Lung (tissue), 12 donors: ENCODE data around the gene ADGRG4. TPM values are rescaled to one million over a fixed set of nuclear protein-coding genes. Genes with fewer than 3 reads are reported as not detected.

Source experiments
- ATAC-seq: fragments of 200-7000 bp; cut with Tn5 transposase; one replicate; pipeline ENCODE4 v1.9.1; 2020; ENCODE audit warnings: moderate number of reproducible peaks; ENCODE audit not compliant: insufficient read depth, low FRiP score
- DNase-seq, 3 donors: peaks; one replicate each; pipeline ENCODE4 v3.0.0-alpha.2; 2013 to 2017
- H3K27ac ChIP-seq, 2 donors: one replicate each; pipeline ENCODE4 v1.5.1; 2013; ENCODE audit warnings: mild to moderate bottlenecking in 2 of 2, moderate library complexity in 2 of 2, control low read depth in 1 of 2, inconsistent platforms in 1 of 2, low read depth in 1 of 2, low read length in 1 of 2
- H3K27me3 ChIP-seq, 3 donors: one replicate each; pipeline ENCODE4 v1.5.1; 2013; ENCODE audit warnings: low read length in 2 of 3; ENCODE audit not compliant: control insufficient read depth in 3 of 3, insufficient read depth in 3 of 3
- H3K36me3 ChIP-seq, 4 donors: one replicate each; pipeline ENCODE4 v1.5.1; 2013; ENCODE audit warnings: low read length in 4 of 4, mild to moderate bottlenecking in 1 of 4, moderate library complexity in 1 of 4; ENCODE audit not compliant: control insufficient read depth in 4 of 4, insufficient read depth in 4 of 4
- H3K4me1 ChIP-seq, 5 donors: one replicate each; pipeline ENCODE4 v1.5.1; 2013; ENCODE audit warnings: low read length in 5 of 5, mild to moderate bottlenecking in 2 of 5, moderate library complexity in 1 of 5; ENCODE audit not compliant: control insufficient read depth in 5 of 5, insufficient read depth in 5 of 5
- H3K4me3 ChIP-seq: one replicate; pipeline ENCODE4 v1.5.1; 2013; ENCODE audit warnings: mild to moderate bottlenecking, control low read depth, moderate library complexity
- H3K9ac ChIP-seq, 2 donors: one replicate each; pipeline ENCODE4 v1.5.1; 2013; ENCODE audit warnings: low read length in 2 of 2, control low read depth in 1 of 2; ENCODE audit not compliant: insufficient read depth in 1 of 2
- H3K9me3 ChIP-seq, 4 donors: one replicate each; pipeline ENCODE4 v1.5.1; 2013; ENCODE audit warnings: low read length in 3 of 4, mild to moderate bottlenecking in 1 of 4, moderate library complexity in 1 of 4; ENCODE audit not compliant: control insufficient read depth in 4 of 4, insufficient read depth in 3 of 4
- WGBS, 2 donors: extraction: QIAGEN DNeasy Blood & Tissue Kit; methylation state at CpG; one replicate each; pipeline ENCODE4 v1.1.7; 2013; 5-methylcytosine and 5-hydroxymethylcytosine counted together
- polyA plus RNA-seq, 2 donors: library from polyadenylated mRNA; stranded (reverse); fragments of 200-250 nt; gene quantifications; one replicate each; pipeline ENCODE4 v1.2.1, GENCODE V29; 2013
- total RNA-seq, 2 donors: library from RNA; depleted of rRNA in 1 of 2; stranded (reverse); fragments of >200 nt in 1 of 2; gene quantifications; one replicate each; pipeline ENCODE4 v1.2.1, GENCODE V29; 2014 to 2021
- TF ChIP-seq, protein P1 (sequence below): IDR thresholded peaks from 2 replicates; pipeline ENCODE4 v1.5.1; 2012; ENCODE audit warnings: mild to moderate bottlenecking; ENCODE audit errors: control extremely low read depth, extremely low read depth
- donor health status: control.
- donor health status: control.
- donor health status: Bipolar disorder and iron deficiency.
- donor health status: healthy.
- donor health status: DM: yes; HTN: yes; CAD: no.

Gene ADGRG4
- total and polyA plus RNA-seq, 4 donors: 0.03 to 0.06 TPM; not detected in 2

DNA sequence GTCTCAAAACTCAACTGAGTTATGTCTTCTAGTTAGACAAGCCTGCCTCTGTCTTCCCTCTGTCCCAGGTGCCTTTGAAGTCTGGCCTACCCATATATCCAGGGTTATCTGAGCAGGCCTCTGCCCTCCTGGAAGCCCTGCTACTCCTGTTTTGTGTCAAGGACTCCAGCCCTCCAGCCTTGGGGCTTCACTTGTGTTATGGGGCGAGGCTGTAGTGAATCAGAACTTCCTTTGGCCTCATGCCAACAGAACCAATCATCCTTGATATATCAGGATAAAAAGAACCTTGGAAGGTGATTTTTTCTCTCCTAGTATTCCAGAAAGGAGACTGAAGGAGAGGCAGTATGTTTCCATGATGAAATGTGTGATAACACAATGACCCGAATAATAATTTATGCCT lies 8.9 kb upstream of the ADGRG4 start:
- Histone ChIP-seq H3K9ac (no peak overlapping the region), H3K27me3 (peaks cover 0 to 5% (median 3%) of the 10 kb centered on the region in 3 donors), H3K4me3 (no peak overlapping the region), H3K9me3 (peaks cover 0 to 1% (median 0%) of the 10 kb centered on the region in 4 donors), H3K27ac (no peak overlapping the region), H3K4me1 (no peaks in the 10 kb centered on the region), H3K36me3 (no peaks in the 10 kb centered on the region)
- ATAC-seq (no peak), DNase-seq (no peak)
- TF ChIP-seq, protein P1, sequence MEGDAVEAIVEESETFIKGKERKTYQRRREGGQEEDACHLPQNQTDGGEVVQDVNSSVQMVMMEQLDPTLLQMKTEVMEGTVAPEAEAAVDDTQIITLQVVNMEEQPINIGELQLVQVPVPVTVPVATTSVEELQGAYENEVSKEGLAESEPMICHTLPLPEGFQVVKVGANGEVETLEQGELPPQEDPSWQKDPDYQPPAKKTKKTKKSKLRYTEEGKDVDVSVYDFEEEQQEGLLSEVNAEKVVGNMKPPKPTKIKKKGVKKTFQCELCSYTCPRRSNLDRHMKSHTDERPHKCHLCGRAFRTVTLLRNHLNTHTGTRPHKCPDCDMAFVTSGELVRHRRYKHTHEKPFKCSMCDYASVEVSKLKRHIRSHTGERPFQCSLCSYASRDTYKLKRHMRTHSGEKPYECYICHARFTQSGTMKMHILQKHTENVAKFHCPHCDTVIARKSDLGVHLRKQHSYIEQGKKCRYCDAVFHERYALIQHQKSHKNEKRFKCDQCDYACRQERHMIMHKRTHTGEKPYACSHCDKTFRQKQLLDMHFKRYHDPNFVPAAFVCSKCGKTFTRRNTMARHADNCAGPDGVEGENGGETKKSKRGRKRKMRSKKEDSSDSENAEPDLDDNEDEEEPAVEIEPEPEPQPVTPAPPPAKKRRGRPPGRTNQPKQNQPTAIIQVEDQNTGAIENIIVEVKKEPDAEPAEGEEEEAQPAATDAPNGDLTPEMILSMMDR: no peak
- 79 to 93% methylated on average over 2 of the region's 2 CpGs for WGBS, 2 donors

DNA sequence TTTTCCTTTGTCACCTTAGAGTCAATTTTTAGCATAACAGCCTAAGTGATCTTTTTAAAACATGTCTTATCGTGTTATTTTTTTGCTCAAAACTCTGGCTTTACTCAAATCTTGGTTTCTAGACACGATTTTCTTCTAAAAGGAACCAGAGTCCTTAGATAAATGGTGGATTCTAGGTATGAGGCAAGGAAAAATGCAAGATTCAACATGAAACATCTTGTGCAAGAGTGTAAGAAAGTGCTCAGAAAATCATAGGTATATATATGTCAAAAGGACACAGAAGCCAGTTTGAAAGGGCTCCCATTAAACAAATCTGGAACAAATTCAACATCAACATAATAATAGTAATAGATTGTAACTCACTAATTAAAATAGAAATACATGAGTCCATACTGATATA lies 8.1 kb upstream of the ADGRG4 start:
- 56 to 84% methylated on average over 2 of the region's 2 CpGs for WGBS, 2 donors
- TF ChIP-seq, protein P1: no peak
- Histone ChIP-seq H3K4me1 (no peaks in the 10 kb centered on the region), H3K4me3 (no peak overlapping the region), H3K9me3 (peaks cover 0 to 1% (median 0%) of the 10 kb centered on the region in 4 donors), H3K36me3 (no peaks in the 10 kb centered on the region), H3K27ac (no peak overlapping the region), H3K27me3 (peaks cover 0 to 5% (median 3%) of the 10 kb centered on the region in 3 donors), H3K9ac (no peak overlapping the region)
- ATAC-seq: no peak
- DNase-seq: no peak

DNA sequence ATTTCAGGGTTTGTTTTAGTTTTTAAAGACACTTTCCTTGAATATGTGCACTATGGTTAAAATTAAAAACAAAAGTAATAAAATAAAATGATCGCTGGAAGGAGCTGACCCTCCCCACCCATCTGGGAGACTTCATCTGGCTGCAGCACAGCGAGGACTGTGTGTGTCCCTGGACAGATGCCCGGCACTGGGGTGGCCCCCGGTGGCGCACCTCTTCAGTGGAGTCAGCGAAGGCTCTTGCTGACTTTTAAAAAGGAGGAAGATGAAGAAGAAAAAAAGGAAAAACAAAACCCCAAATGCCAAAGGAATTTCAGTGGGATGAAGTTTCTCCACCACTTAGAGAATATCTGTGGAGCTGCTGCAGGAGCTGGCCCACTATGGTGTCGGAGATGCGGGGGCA lies 5.4 kb upstream of the ADGRG4 start:
- no peaks in the 10 kb centered on the region for H3K4me1 ChIP-seq
- WGBS, 2 donors: 83 to 100% methylated on average over 8 of the region's 8 CpGs
- TF ChIP-seq, protein P1: no peak
- H3K9ac ChIP-seq: no peak overlapping the region
- peaks cover 0 to 4% (median 0%) of the 10 kb centered on the region in 4 donors for H3K9me3 ChIP-seq
- no peak overlapping the region for H3K4me3 ChIP-seq
- H3K27ac ChIP-seq: no peak overlapping the region
- peaks cover 0 to 5% (median 3%) of the 10 kb centered on the region in 3 donors for H3K27me3 ChIP-seq
- DNase-seq (no peak), ATAC-seq (no peak)
- H3K36me3 ChIP-seq: no peaks in the 10 kb centered on the region

DNA sequence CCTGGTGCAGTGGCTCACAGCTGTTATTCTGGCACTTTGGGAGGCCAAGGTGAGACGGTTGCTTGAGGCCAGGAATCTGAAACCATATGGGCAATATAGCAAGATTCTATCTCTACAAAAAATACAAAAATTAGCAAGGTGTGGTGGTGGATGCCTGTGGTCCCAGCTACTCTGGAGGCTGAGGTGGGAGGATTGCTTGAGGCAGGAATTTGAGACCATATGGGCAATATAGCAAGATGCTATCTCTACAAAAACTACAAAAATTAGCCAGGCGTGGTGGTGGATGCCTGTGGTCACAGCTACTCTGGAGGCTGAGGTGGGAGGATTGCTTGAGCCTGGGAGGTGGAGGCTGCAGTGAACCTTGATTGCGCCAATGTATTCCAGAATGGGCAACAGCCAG lies 2.3 kb downstream of the ADGRG4 start:
- ATAC-seq: no peak

More for the DNA sequence above, 2.3 kb downstream of the ADGRG4 start:
- TF ChIP-seq, protein P1: no peak
- Histone ChIP-seq H3K27ac (no peak overlapping the region), H3K27me3 (peaks cover 0 to 3% (median 2%) of the 10 kb centered on the region in 3 donors), H3K4me1 (no peaks in the 10 kb centered on the region), H3K36me3 (no peaks in the 10 kb centered on the region), H3K9ac (no peak overlapping the region), H3K9me3 (peaks cover 0 to 6% (median 0%) of the 10 kb centered on the region in 4 donors), H3K4me3 (no peak overlapping the region)
- 78 to 92% methylated on average over 3 of the region's 3 CpGs for WGBS, 2 donors
- no peak for DNase-seq
